CD4-positive, alpha-beta T cell (primary cell): ENCODE data around the gene GHITM. TPM values are rescaled to one million over a fixed set of nuclear protein-coding genes. Genes with fewer than 3 reads are reported as not detected.
A peak's percentile ranks its signal among the peaks of the same experiment; 100 is the strongest.

Experiments used
- ATAC-seq: fragments of 200-7000 bp; cut with Tn5 transposase; one replicate; pipeline ENCODE4 v1.10.0; 2022; ENCODE audit warnings: mild to moderate bottlenecking; ENCODE audit not compliant: poor library complexity
- CTCF ChIA-PET: fragments of 350-600 bp; sonication (Branson Sonifier 250); formaldehyde crosslinking; loops from one replicate; lab custom pipeline; 2021; ENCODE audit warnings: antibody characterized with exemption, inconsistent platforms; lab: Charles Lee
- POLR2A ChIA-PET: fragments of 350-600 bp; sonication (Branson Sonifier 250); formaldehyde crosslinking; loops from one replicate; lab custom pipeline; 2021; ENCODE audit warnings: antibody characterized with exemption, inconsistent platforms; lab: Charles Lee
- DNase-seq, 14 experiments: peaks; one replicate each; pipeline ENCODE4 v3.0.0-alpha.2; 2013 to 2020; ENCODE audit warnings: mixed read lengths in 2 of 14
- H3K27ac ChIP-seq, 2 donors: one replicate each; pipeline versions ENCODE4 v1.5.1 to v1.7.0; 2013; ENCODE audit warnings: low read length in 2 of 2, low read depth in 1 of 2, mild to moderate bottlenecking in 1 of 2
- H3K27me3 ChIP-seq, 2 experiments: 1 replicate in 1 of 2; 2 replicates in 1 of 2; pipeline versions ENCODE4 v1.6.1 to v1.7.0; 2013; ENCODE audit warnings: low read length in 2 of 2, control low read depth in 1 of 2, mild to moderate bottlenecking in 1 of 2, moderate library complexity in 1 of 2; ENCODE audit not compliant: insufficient read depth in 2 of 2, control insufficient read depth in 1 of 2
- H3K36me3 ChIP-seq: one replicate; pipeline ENCODE4 v1.6.1; 2013; ENCODE audit warnings: low read length, control low read depth; ENCODE audit not compliant: insufficient read depth
- H3K4me1 ChIP-seq: one replicate; pipeline ENCODE4 v1.6.1; 2013; ENCODE audit warnings: low read length, control low read depth; ENCODE audit not compliant: insufficient read depth
- H3K4me3 ChIP-seq: one replicate; pipeline ENCODE4 v1.5.1; 2013; ENCODE audit warnings: mild to moderate bottlenecking, low read length, moderate library complexity
- H3K9me3 ChIP-seq, 2 experiments: 1 replicate in 1 of 2; 2 replicates in 1 of 2; pipeline versions ENCODE4 v1.6.1 to v1.7.0; 2013; ENCODE audit warnings: low read length in 2 of 2, mild to moderate bottlenecking in 2 of 2, control low read depth in 1 of 2, moderate library complexity in 1 of 2; ENCODE audit not compliant: control insufficient read depth in 1 of 2, insufficient read depth in 1 of 2
- H3K27ac Mint-ChIP-seq: one replicate; pipeline ENCODE4 v1.8.0; 2020; ENCODE audit warnings: mixed read lengths
- H3K27me3 Mint-ChIP-seq: one replicate; pipeline ENCODE4 v1.8.0; 2021; ENCODE audit warnings: mixed read lengths
- H3K36me3 Mint-ChIP-seq: one replicate; pipeline ENCODE4 v1.8.0; 2021; ENCODE audit warnings: low read depth, mixed read lengths
- H3K4me1 Mint-ChIP-seq: one replicate; pipeline ENCODE4 v1.8.0; 2021; ENCODE audit warnings: low read depth, mixed read lengths
- H3K4me3 Mint-ChIP-seq: one replicate; pipeline ENCODE4 v1.8.0; 2020; ENCODE audit warnings: mild to moderate bottlenecking, mixed read lengths
- H3K9me3 Mint-ChIP-seq: one replicate; pipeline ENCODE4 v1.8.0; 2020; ENCODE audit warnings: mixed read lengths
- intact Hi-C, 2 experiments: fragments of 100-400 bp; cut with DNase I in 1 of 2; cut with micrococcal nuclease in 1 of 2; formaldehyde crosslinking; loops; one replicate each; pipeline versions ENCODE4 v1.15.1 to v1.9.0; 2023 to 2025; cut with DNase I, micrococcal nuclease
- total RNA-seq, 174 experiments: library from RNA in 2 of 174; stranded (reverse) in 2 of 174; gene quantifications; one replicate each; pipeline ENCODE4 v1.2.3 and lab custom pipeline; 2021 to 2026
- TF ChIP-seq, protein P1 (sequence below): fragments of 200-600 bp; IDR thresholded peaks from one replicate; pipeline ENCODE4 v1.8.0; 2022; ENCODE audit warnings: antibody characterized with exemption, mild to moderate bottlenecking

GHITM gene
- total RNA-seq, 2 experiments from 2014 or later: 64.7 to 67.9 TPM

DNA sequence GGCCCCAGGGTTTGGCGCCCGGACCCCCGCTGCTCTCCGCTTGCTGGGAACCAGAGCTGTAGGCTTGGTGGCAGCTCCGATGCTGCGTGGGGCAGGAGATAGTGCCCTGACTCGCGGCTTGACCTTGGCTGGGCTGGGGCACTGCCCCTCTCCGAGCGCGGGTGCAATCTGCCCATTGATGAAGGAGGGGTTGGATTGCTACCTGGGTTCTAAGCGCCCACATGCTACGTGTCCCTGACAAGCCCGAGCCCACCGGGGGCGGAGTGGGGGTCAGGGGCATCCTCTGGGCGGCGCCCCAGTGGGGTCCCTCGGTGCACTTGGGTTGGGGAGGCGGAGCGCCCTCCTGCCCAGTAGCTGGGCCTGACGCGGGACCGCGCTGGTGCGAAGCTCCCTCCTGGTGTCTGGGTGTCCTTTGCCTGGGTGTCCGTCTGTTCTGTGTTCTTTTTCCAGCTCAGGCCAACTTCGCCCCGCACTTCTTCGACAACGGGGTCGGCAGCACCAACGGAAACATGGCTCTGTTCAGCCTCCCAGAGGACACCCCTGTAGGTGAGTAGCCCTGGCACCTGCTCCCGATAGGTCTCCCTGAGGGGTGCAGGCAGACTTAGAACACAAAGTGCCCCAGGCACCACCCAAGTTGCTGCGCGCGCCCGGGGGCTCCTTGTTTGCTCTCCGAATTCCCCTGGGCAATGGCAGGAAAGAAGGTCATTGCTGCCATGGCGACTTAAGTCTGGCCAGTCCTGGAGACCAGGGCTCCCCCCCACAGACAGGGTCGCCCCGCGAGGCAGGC, 55.9 kb downstream of the GHITM start:
- ATAC-seq: no peak

DNA sequence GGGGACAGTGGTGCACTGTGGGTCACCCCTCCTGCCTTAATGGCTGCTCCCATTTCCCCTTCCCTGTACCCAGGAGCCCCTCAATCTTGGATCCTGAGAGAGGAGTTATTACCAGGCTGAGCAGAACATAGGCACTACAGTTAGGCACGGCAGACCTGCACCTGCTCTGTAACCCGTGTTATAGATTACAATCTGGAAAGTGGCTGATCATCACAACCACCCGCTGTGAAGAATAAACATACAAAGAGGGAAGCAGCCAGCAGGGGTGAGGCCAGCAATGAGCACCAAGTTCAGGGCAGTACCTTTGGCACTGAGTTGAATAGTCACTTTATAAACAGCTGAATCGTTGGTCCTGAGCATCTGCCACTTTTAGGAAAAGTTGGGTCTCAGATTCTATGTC, 56.8 kb downstream of the GHITM start:
- Histone ChIP-seq H3K27ac (no peak overlapping the region), H3K36me3 (no peaks in the 10 kb centered on the region), H3K4me3 (no peak overlapping the region), H3K4me1 (peaks cover 27% of the 10 kb centered on the region), H3K9me3 (peaks cover 0 to 11% of the 10 kb centered on the region in 2 experiments), H3K27me3 (peaks cover 29 to 35% of the 10 kb centered on the region in 2 experiments)
- Mint-ChIP-seq H3K27me3 (peaks cover 30% of the 10 kb centered on the region), H3K4me3 (no peak overlapping the region), H3K9me3 (no peaks in the 10 kb centered on the region), H3K27ac (no peak overlapping the region), H3K4me1 (peaks cover 5% of the 10 kb centered on the region), H3K36me3 (no peaks in the 10 kb centered on the region)
- ATAC-seq (no peak), DNase-seq (no peak)
- CTCF ChIA-PET: no interaction called here
- POLR2A ChIA-PET: no interaction called here
- intact Hi-C loops: no loop called here
- TF ChIP-seq, protein P1, sequence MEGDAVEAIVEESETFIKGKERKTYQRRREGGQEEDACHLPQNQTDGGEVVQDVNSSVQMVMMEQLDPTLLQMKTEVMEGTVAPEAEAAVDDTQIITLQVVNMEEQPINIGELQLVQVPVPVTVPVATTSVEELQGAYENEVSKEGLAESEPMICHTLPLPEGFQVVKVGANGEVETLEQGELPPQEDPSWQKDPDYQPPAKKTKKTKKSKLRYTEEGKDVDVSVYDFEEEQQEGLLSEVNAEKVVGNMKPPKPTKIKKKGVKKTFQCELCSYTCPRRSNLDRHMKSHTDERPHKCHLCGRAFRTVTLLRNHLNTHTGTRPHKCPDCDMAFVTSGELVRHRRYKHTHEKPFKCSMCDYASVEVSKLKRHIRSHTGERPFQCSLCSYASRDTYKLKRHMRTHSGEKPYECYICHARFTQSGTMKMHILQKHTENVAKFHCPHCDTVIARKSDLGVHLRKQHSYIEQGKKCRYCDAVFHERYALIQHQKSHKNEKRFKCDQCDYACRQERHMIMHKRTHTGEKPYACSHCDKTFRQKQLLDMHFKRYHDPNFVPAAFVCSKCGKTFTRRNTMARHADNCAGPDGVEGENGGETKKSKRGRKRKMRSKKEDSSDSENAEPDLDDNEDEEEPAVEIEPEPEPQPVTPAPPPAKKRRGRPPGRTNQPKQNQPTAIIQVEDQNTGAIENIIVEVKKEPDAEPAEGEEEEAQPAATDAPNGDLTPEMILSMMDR: no peak

More for the DNA sequence above, 55.9 kb downstream of the GHITM start:
- Histone ChIP-seq H3K4me1 (peaks cover 36% of the 10 kb centered on the region), H3K27me3 (peaks cover 29 to 35% of the 10 kb centered on the region in 2 experiments), H3K9me3 (peaks cover 0 to 11% of the 10 kb centered on the region in 2 experiments), H3K27ac (no peak overlapping the region), H3K36me3 (no peaks in the 10 kb centered on the region), H3K4me3 (peak overlapping the region; percentile 44)
- TF ChIP-seq, protein P1: no peak
- Mint-ChIP-seq H3K36me3 (no peaks in the 10 kb centered on the region), H3K9me3 (no peaks in the 10 kb centered on the region), H3K27me3 (peaks cover 30% of the 10 kb centered on the region), H3K4me3 (peak overlapping the region; percentile 68), H3K27ac (no peak overlapping the region), H3K4me1 (peaks cover 14% of the 10 kb centered on the region)
- ChIA-PET CTCF (no interaction called here), POLR2A (no interaction called here)
- intact Hi-C loops: no loop called here
- no peak for DNase-seq

DNA sequence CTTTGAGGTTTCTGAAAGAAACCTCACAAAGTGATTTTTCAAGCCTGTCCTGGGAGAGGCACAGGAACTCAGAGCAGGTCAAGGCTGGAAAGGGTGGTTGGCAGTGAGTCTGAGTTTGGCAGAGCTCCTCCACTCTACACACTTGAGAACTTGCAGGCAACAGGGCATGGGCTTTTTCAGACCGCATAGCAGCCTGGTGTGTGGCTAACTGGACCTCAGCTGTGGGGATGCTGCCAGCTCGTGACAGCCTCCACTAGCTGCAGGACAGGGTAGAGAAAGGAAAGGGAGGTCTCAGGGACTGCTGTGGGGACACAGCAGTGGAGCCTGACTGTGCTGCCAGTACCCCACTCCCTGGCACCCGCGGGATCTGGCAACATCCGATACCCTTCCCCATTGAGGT, 57.6 kb downstream of the GHITM start:
- Mint-ChIP-seq H3K4me1 (no peaks in the 10 kb centered on the region), H3K27ac (no peak overlapping the region), H3K36me3 (no peaks in the 10 kb centered on the region), H3K4me3 (no peak overlapping the region), H3K9me3 (no peaks in the 10 kb centered on the region), H3K27me3 (peaks cover 30% of the 10 kb centered on the region)
- peaks cover 29 to 35% of the 10 kb centered on the region in 2 experiments for H3K27me3 ChIP-seq
- no peak overlapping the region for H3K4me3 ChIP-seq
- peaks cover 0 to 11% of the 10 kb centered on the region in 2 experiments for H3K9me3 ChIP-seq
- POLR2A ChIA-PET: no interaction called here
- H3K4me1 ChIP-seq: peaks cover 19% of the 10 kb centered on the region
- intact Hi-C loops: no loop called here
- no peaks in the 10 kb centered on the region for H3K36me3 ChIP-seq
- H3K27ac ChIP-seq: no peak overlapping the region
- TF ChIP-seq, protein P1: no peak
- ATAC-seq (no peak), DNase-seq (no peak)
- CTCF ChIA-PET: no interaction called here
